ENCODE measurements around the gene MARCHF10.
"Not testable (repeated sequence)": the region's sequence is repeated elsewhere in the genome, so short reads cannot be mapped to it uniquely, and the experiment has no call there.

The MARCHF10 gene

DNA sequence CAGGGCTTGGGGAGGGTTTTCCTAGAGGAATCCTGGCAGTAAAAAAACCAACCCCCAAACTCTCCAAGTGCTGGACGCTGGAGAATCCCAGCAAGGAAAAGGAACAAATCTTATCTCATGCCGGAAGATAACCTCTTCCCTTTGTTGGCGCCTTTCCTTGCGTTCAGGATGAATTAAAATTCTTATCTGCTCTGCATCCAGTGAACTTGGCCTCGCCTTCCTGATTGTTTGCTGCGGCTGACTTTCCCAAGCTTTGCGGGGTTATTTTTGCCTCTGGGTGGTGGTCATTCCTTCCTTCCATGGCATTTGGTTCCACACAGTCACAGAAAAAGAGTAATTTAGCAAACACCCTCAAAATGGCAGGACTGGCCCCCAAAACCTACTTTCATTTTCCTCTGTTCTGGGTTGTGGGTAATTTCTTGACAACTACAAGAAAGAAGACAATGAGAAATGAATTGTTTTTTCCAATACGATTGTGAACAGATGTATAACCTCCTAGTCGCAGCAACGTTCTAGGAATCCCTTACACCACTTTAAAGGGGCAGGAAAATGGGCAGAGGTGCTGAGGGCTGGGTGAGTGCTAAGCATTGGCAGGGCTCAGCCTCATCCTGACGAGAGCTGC lies 102.8 kb downstream of the MARCHF10 start:
- H3K27ac ChIP-seq = peak overlapping the region; percentile 63
- TF ChIP-seq, protein P1, sequence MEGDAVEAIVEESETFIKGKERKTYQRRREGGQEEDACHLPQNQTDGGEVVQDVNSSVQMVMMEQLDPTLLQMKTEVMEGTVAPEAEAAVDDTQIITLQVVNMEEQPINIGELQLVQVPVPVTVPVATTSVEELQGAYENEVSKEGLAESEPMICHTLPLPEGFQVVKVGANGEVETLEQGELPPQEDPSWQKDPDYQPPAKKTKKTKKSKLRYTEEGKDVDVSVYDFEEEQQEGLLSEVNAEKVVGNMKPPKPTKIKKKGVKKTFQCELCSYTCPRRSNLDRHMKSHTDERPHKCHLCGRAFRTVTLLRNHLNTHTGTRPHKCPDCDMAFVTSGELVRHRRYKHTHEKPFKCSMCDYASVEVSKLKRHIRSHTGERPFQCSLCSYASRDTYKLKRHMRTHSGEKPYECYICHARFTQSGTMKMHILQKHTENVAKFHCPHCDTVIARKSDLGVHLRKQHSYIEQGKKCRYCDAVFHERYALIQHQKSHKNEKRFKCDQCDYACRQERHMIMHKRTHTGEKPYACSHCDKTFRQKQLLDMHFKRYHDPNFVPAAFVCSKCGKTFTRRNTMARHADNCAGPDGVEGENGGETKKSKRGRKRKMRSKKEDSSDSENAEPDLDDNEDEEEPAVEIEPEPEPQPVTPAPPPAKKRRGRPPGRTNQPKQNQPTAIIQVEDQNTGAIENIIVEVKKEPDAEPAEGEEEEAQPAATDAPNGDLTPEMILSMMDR (conservative IDR thresholded peaks at IDR 0.05) = no peak

DNA sequence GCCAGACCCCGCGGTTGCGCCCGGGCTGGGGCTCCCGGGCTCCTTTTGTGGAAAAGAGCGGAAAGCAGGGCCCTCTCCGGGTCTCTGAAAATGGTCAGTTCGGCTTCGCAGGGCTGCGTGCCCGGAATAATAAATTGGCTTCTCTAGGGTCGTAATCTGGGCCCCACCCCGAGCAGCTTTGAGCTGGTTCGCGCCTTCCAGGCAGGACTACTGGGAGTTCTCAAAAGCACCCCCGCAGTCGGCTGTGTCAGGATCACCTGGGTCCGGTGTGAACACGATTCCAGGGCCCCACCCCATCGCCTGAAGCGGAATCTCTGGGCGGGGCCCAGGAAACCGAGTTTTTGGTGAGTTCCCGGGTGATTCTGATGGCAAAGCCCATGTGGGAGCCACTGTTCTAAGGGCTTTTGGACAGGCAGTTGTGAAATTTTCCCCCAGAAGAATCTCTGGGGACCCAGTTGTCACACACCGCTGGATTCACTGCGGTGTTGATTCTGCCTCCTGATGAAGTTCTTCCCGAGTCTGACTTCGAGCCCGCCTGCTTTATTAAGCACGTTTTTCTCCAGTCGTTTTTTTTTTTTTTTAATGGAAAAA lies 103.6 kb downstream of the MARCHF10 start:
- TF ChIP-seq, protein P1 (conservative IDR thresholded peaks at IDR 0.05) = no peak
- peak overlapping the region; percentile 63 for H3K27ac ChIP-seq

DNA sequence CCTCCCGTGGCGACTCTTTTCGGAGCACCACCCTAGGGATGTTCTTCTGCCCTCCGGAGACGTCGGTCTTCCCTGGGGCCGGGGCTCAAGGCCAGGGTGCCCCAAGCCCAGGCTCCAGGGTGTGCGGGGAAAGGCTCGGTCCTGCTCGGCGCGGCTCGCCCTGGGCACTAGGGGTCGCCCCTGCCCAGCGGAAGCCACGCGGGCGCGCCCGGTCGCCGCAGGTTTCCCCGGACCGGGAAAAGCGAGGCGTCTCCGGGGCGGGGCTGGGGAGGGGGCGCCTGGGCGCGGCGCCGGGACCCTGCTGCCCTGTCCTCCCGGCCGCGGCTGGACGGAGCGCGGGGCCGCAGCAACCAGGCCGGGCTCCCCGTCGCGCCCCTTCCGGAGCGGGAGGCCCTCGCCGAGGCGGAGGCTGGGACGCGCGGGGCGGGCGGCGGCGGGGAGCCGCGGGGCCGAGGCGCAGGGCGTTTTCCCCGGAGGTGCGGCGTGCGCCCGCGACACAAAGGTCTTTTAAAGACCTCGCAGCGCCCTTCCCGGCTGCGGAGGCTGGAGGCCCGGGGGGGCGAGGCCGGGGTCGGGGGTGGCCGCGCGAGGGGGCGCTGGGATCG lies 104.2 kb downstream of the MARCHF10 start:
- H3K27ac ChIP-seq = peak overlapping the region; percentile 63; the same call in 1 of the 2 replicates

DNA sequence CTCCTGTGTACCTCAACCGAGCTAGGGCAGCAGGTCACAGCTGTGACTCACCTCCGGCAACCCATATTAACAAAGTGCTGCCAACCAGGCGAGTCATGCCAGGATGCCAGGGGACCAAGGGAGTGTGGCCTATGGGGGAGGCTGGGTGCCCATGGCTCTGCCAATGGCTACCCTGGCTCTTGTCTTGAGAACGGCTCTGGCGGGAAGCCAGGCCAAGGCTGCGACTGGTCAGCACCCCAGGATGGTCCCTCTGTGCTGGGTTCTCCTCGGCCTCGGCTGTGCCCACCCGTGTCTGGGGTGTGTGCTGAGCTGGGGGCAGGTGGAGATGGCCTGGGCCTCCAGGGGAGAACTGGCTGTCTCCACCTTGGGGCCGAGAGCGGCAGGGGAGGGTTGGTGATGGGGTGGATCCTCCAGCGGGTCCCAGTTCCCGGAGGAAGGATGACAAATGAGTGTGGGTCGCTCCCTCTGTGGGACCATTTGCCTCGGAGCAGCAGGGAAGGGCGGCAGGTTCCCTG lies 104.8 kb downstream of the MARCHF10 start:
- TF ChIP-seq, protein P1 (conservative IDR thresholded peaks at IDR 0.05) = no peak
- H3K27ac ChIP-seq = no peak overlapping the region; the same call in 1 of the 2 replicates

More for the DNA sequence above, 104.2 kb downstream of the MARCHF10 start:
- TF ChIP-seq, protein P1 (conservative IDR thresholded peaks at IDR 0.05) = peak; percentile 91

DNA sequence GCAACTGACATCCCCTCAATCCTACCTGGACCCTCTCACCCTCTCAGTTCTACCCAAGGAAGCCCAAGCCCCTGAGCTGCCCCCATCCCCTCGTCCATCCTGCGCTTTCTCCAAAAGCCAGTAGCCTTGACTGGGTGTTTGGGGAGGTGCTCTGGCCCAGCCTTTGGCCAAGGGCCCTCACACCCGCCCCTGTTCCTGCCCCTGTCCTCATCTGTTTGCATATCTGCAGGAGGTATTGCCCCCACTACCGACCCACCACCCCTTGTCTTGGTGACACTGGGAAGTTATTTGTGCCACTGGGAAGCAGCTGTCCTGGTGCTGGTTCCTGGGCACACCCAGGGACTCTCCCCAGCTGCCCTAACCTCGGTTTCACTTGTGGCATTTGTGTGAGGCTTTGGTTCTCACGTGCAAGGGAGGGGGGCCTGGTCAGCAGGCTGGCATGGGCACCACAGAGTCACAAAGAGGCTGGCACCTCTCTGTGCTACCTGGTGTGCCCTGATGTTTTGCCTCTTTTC lies 105.3 kb downstream of the MARCHF10 start:
- H3K27ac ChIP-seq = no peak overlapping the region
- TF ChIP-seq, protein P1 (conservative IDR thresholded peaks at IDR 0.05) = no peak

DNA sequence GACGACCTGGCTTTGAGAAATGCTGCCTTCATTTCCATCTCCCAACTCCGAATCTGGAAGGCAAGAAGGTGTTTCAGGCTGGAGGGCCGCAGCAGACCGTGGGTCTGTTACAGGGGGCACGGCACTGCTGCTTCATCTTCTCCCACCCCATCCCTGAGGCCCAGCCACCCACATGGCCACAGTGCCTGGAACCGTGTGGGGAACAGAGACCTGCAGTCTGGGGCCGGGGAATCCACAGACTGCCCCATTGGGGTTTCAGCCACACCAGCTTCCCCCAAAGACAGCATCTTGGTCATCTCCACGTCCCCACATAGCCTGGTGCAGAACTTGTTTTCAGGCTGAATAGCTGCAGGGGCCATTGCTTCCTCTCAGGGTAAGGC lies 106.4 kb downstream of the MARCHF10 start:
- H3K27ac ChIP-seq = no peak overlapping the region
- TF ChIP-seq, protein P1 (conservative IDR thresholded peaks at IDR 0.05) = no peak

DNA sequence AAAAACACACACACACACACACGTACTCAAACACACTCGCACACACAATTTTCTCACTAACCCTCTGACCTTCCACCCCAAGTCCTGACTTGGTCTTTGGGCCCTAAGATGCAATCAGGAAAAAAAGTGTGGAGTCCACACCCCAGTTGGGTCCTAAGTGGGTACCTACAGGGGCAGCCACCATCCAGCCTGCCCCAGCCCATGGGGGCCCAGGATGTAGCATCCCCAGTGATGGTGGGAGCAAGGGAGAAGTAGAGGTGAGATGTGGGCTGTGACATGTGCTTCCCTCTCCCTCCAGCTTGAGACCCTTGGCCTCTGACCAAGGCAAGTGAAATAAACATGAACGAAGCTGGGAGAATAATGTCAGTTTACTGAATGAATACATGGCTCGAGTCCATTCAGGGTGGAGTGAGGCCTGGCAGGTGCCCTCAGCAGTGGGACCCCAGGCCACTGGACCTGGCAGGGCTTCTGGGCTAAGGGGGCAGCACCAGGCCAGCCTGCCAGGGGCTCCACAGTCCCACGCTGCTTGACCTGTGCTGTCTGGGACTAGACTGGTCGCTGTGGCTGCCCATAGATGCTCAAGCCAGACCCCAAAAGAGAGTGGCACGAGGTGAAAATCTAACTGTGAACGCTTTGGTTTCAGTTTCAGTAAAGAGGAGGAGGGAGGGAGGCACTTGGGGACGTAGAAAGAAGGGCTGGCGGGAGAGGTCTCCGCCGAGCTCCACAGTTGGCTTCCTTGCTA lies 107.0 kb downstream of the MARCHF10 start:
- TF ChIP-seq, protein P1 (conservative IDR thresholded peaks at IDR 0.05) = no peak
- H3K27ac ChIP-seq = no peak overlapping the region

DNA sequence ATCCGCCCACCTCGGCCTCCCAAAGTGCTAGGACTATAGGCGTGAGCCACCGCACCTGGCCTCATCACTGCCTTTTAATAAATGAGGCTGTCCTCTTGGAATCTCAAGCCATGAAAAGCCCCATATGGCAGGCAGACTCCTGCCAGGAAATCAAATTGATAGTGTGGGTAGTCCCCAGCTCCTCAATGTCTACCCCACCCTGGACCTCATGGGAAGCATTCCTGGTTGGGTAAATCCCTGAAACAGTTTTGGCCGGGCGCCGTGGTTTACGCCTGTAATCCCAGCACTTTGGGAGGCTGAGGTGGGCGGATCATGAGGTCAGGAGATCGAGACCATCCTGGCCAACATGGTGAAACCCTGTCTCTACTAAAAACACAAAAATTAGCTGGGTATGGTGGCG lies 109.7 kb downstream of the MARCHF10 start:
- H3K27ac ChIP-seq = not testable (repeated sequence)

Measured in VCaP (cell line).